ENCODE measurements around the gene KCNJ5.

GRCh38 chr11:128898580-128899344 lies 7.6 kb downstream of the KCNJ5 start:
- no peak for TF ChIP-seq CTCF (IDR thresholded peaks at IDR 0.05)
- no peak for TF ChIP-seq POLR2A (IDR thresholded peaks at IDR 0.05)
- TF ChIP-seq EP300 (IDR thresholded peaks at IDR 0.05): no peak

Measured in tibial nerve (tissue), 4 donors.